ENCODE data around the gene EDC4.

The EDC4 gene

GRCh38 chr16:67842509-67843342 lies 30.1 kb upstream of the EDC4 start:
- H3K27me3 Mint-ChIP-seq, result no peaks in the 10 kb centered on the region
- H3K4me1 Mint-ChIP-seq, result peaks cover 32% of the 10 kb centered on the region
- peaks cover 12% of the 10 kb centered on the region for H3K36me3 Mint-ChIP-seq (ENCODE audit: insufficient read depth)
- peak overlapping the region; percentile 86 for H3K4me3 Mint-ChIP-seq
- DNase-seq (ENCODE audit: low spot score in 2 of 2) (peak; percentile 47 to 53), ATAC-seq (replicated peaks; ENCODE audit: extremely low read depth, poor library complexity, severe bottlenecking) (peak; percentile 29)
- no peaks in the 10 kb centered on the region for H3K9me3 Mint-ChIP-seq
- peak overlapping the region; percentile 90 for H3K27ac Mint-ChIP-seq (ENCODE audit: low read depth)

GRCh38 chr16:67843343-67843765 lies 29.5 kb upstream of the EDC4 start:
- H3K4me3 Mint-ChIP-seq, result peak overlapping the region; percentile 86
- ATAC-seq (replicated peaks; ENCODE audit: extremely low read depth, poor library complexity, severe bottlenecking) (no peak), DNase-seq (ENCODE audit: low spot score in 2 of 2) (no peak)
- H3K27ac Mint-ChIP-seq (ENCODE audit: low read depth), result peak overlapping the region; percentile 90
- peaks cover 12% of the 10 kb centered on the region for H3K36me3 Mint-ChIP-seq (ENCODE audit: insufficient read depth)
- H3K27me3 Mint-ChIP-seq, result no peaks in the 10 kb centered on the region
- H3K9me3 Mint-ChIP-seq, result no peaks in the 10 kb centered on the region
- H3K4me1 Mint-ChIP-seq, result peaks cover 36% of the 10 kb centered on the region

DNA sequence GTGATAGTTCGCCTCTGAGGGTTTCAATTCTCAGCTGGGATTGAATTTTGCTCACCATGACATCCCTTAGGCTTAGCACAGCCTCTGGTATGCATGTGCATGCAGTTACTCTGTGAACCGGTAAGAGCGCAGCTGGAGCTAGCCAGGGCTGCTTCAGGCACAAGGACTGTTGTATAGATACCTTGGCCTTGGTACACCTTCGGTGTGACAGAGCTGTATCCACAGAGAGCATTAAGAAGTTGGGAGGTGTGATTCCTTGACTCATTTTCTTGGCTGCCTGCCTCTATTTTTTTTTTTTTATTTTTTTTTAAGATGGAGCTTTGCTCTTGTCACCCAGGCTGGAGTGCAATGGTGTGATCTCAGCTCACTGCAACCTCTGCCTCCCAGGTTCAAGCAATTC lies 28.4 kb upstream of the EDC4 start:
- Mint-ChIP-seq H3K36me3 (ENCODE audit: insufficient read depth) (peaks cover 12% of the 10 kb centered on the region), H3K27ac (ENCODE audit: low read depth) (no peak overlapping the region), H3K4me1 (peaks cover 36% of the 10 kb centered on the region), H3K27me3 (no peaks in the 10 kb centered on the region), H3K9me3 (no peaks in the 10 kb centered on the region), H3K4me3 (peak overlapping the region; percentile 86)
- DNase-seq (ENCODE audit: low spot score in 2 of 2) (no peak), ATAC-seq (replicated peaks; ENCODE audit: extremely low read depth, poor library complexity, severe bottlenecking) (no peak)

- Mint-ChIP-seq H3K27ac (ENCODE audit: low read depth) (peak overlapping the region; percentile 80), H3K27me3 (no peaks in the 10 kb centered on the region), H3K4me3 (peak overlapping the region; percentile 82), H3K36me3 (ENCODE audit: insufficient read depth) (peaks cover 12% of the 10 kb centered on the region), H3K9me3 (no peaks in the 10 kb centered on the region), H3K4me1 (peaks cover 36% of the 10 kb centered on the region)
- ATAC-seq (replicated peaks; ENCODE audit: extremely low read depth, poor library complexity, severe bottlenecking) (no peak), DNase-seq (ENCODE audit: low spot score in 2 of 2) (no peak)
Measured at GRCh38 chr16:67845291-67846062, 27.4 kb upstream of the EDC4 start.

DNA sequence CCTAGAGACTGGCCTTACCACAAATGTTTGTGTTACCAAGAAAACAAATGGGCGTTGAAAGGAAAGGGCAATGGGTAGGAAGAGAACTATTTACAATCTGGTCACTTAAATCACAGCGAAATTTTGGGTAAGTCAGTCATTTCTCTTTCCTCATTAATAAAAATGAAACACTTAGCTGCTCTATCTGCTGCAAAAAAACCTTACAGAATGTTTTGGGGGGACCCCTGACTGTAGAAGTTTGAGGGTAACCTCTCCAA lies 26.9 kb upstream of the EDC4 start:
- no peak for DNase-seq (ENCODE audit: low spot score in 2 of 2)
- Mint-ChIP-seq H3K27me3 (no peaks in the 10 kb centered on the region), H3K36me3 (ENCODE audit: insufficient read depth) (peaks cover 12% of the 10 kb centered on the region), H3K9me3 (no peaks in the 10 kb centered on the region), H3K27ac (ENCODE audit: low read depth) (peak overlapping the region; percentile 80), H3K4me3 (peak overlapping the region; percentile 82), H3K4me1 (peaks cover 36% of the 10 kb centered on the region)
- ATAC-seq (replicated peaks; ENCODE audit: extremely low read depth, poor library complexity, severe bottlenecking), result no peak

DNA sequence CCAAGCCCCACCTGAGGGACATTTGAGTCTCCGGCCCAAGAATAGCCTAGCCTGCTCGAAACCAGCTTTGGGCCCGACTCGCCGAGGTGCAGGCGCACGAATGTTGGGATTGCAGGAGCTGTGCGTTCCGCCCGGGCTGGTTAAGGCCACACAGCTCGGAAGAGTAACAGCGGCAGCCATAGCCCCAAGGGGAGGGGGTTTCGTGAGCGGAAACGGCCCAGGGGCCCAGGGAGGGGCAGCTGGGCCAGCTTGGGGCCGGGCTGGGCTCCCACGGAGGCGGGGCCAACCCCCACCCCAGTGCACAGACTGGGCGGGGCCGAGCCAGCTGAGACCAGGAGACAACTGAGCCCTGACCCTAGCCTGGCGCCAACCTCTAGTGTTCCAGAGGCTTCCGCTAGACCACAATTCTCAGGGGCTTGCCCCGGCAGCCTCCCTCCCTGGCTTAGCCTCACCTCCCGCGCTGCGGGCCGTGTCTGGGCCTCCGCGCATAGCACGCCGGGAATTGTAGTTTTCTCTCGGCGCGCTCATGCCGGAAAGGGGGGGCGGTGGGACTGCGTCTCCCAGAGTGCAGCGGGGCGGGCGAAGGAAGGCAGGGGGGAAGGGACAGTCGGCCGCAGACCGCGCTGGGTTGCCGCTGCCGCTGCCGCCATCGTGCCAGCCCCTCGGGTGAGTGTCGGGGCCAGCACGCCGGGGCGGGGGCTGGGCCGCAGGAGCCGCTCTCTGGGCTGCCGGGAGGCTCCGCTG lies 26.4 kb upstream of the EDC4 start, which contains the start of gene NUTF2:
Gene NUTF2 (plus strand): TSS at position 614 of the 744 bp plus-strand sequence. CDS start 18,198 bp downstream, outside the sequence.
- peak within 1 kb of the TSS; percentile 82 for H3K4me3 Mint-ChIP-seq
- DNase-seq (ENCODE audit: low spot score in 2 of 2) (peak; percentile 92 to 93), ATAC-seq (replicated peaks; ENCODE audit: extremely low read depth, poor library complexity, severe bottlenecking) (peak; percentile 66)
- H3K9me3 Mint-ChIP-seq, result no peaks in the 10 kb centered on the region
- peaks cover 36% of the 10 kb centered on the region for H3K4me1 Mint-ChIP-seq
- no peaks in the 10 kb centered on the region for H3K27me3 Mint-ChIP-seq
- peak within 1 kb of the TSS; percentile 80 for H3K27ac Mint-ChIP-seq (ENCODE audit: low read depth)
- peaks cover 12% of the 10 kb centered on the region for H3K36me3 Mint-ChIP-seq (ENCODE audit: insufficient read depth)

DNA sequence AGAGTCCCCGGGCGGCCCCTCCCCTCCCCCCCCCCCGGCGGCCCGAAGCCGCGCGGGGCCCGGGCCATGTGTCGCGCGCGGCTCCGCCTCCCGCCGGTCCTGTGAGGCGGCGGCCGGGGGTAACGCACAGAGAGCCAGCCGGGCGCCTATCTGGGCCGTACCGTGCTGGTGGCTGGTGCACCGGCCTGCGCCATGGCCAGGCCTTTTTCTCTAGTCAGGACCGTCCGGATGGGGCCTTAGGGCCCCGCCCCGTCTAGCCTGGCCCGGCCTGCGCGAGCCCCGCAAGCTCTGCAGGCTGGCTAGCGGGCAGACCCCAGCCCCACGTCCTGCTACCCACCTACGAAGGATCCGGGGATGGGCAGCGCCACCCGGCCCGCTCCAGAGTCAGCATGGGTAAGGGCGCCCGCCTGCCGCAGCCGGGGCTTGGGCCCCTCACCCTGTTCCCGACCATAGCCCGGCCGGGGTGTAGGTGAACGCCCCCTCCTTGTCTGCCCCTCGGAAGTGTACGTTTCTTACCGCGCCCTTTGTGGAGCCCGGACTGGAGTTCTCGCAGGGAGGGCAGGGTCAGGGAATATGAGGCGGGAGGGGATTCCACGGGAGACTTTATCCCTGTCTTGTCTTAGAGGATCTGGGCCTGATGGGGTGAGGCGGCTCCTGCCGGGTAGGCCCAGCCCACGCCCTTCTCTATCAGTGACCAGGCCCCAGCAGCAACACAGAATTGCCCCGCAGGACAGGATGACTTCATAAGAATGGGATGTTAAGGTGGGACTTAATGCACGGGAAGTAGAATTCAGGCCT lies 25.6 kb upstream of the EDC4 start, which contains the start of gene CENPT:
Gene CENPT (minus strand): TSS at position 630 of the 798 bp plus-strand sequence. CDS start 13,834 bp downstream, outside the sequence.
- peak within 1 kb of the TSS; percentile 80 for H3K27ac Mint-ChIP-seq (ENCODE audit: low read depth)
- H3K27me3 Mint-ChIP-seq, result no peaks in the 10 kb centered on the region
- H3K36me3 Mint-ChIP-seq (ENCODE audit: insufficient read depth), result peaks cover 9% of the 10 kb centered on the region
- DNase-seq (ENCODE audit: low spot score in 2 of 2) (no peak), ATAC-seq (replicated peaks; ENCODE audit: extremely low read depth, poor library complexity, severe bottlenecking) (peak; percentile 53)
- peaks cover 36% of the 10 kb centered on the region for H3K4me1 Mint-ChIP-seq
- H3K9me3 Mint-ChIP-seq, result no peaks in the 10 kb centered on the region
- peak within 1 kb of the TSS; percentile 82 for H3K4me3 Mint-ChIP-seq

GRCh38 chr16:67848118-67848517 lies 24.7 kb upstream of the EDC4 start:
- Mint-ChIP-seq H3K27me3 (no peaks in the 10 kb centered on the region), H3K9me3 (no peaks in the 10 kb centered on the region), H3K27ac (ENCODE audit: low read depth) (no peak overlapping the region), H3K4me1 (peaks cover 31% of the 10 kb centered on the region), H3K4me3 (peak overlapping the region; percentile 82), H3K36me3 (ENCODE audit: insufficient read depth) (peaks cover 3% of the 10 kb centered on the region)
- ATAC-seq (replicated peaks; ENCODE audit: extremely low read depth, poor library complexity, severe bottlenecking), result no peak
- DNase-seq (ENCODE audit: low spot score in 2 of 2), result no peak

DNA sequence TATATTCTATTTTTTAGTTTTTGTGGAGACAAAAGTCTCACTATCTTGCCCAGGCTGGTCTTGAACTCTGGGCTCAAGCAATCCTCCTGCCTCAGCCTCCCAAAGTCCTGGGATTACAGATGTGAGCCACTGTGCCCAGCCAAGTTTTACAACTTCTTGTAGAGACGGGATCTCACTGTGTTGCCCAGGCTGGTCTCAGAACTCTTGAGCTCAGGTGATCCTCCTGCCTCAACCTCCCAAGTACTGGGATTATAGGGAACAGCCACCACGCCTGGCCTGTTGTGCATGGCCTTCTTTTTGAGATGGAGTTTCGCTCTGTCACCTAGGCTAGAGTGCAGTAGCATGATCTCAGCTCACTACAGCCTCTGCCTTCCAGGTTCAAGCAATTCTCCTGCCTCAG lies 19.2 kb upstream of the EDC4 start:
- H3K27me3 Mint-ChIP-seq, result no peaks in the 10 kb centered on the region
- no peak overlapping the region for H3K27ac Mint-ChIP-seq (ENCODE audit: low read depth)
- no peaks in the 10 kb centered on the region for H3K9me3 Mint-ChIP-seq
- ATAC-seq (replicated peaks; ENCODE audit: extremely low read depth, poor library complexity, severe bottlenecking) (no peak), DNase-seq (ENCODE audit: low spot score in 2 of 2) (no peak)
- no peak overlapping the region for H3K4me3 Mint-ChIP-seq
- peaks cover 3% of the 10 kb centered on the region for H3K36me3 Mint-ChIP-seq (ENCODE audit: insufficient read depth)
- H3K4me1 Mint-ChIP-seq, result peaks cover 28% of the 10 kb centered on the region

DNA sequence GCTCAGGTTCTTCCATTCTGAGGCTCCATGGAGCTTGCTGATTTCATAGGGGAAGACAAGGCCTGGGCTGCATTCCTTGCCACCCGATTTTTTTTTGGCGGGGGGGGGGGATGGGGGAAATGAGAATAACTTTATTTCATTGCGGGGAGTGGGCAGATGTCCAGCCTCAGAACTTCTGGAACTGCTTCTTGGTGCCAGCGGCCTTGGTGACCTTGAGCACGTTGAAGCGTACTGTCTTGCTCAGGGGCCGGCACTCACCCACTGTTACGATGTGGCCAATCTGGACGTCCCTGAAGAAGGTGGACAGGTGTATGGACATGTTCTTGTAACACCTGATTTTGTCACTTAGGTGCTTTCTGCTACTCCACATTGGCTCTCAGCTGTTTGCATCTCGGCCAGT lies 17.1 kb upstream of the EDC4 start:
- Mint-ChIP-seq H3K9me3 (no peaks in the 10 kb centered on the region), H3K27ac (ENCODE audit: low read depth) (no peak overlapping the region), H3K4me1 (peaks cover 33% of the 10 kb centered on the region), H3K36me3 (ENCODE audit: insufficient read depth) (peaks cover 3% of the 10 kb centered on the region), H3K4me3 (no peak overlapping the region), H3K27me3 (no peaks in the 10 kb centered on the region)
- DNase-seq (ENCODE audit: low spot score in 2 of 2) (no peak), ATAC-seq (replicated peaks; ENCODE audit: extremely low read depth, poor library complexity, severe bottlenecking) (no peak)

DNA sequence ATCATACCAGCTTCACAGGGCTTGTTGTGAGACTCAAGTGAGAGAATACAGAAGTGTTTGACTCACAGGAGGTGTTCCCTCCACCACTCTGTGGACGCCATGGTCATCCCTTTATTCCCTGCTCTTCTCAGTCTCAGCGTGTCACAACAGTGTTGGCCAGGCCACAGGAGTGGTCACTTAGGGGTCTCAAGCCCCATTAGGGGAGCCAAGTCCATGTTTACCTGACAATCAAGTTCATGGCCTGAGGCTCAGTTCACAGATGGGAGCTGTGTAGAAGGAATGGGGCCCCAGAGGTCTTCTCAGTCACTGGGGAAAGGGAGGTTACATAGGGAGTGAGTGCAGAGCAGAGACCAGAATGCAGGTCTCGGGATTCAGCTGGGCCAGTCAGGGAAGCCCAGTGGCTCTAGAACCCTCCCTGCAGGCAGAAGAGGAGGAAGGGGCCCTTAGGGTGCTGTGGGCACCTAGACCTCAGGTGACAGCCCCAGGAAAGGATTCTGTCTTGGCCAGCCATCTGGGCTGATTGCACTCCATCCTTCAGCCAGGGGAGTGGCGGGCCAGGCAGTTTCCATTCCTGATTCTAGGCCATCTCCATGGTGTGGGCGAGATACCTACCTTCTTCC lies 15.8 kb upstream of the EDC4 start:
- Mint-ChIP-seq H3K36me3 (ENCODE audit: insufficient read depth) (peaks cover 8% of the 10 kb centered on the region), H3K9me3 (no peaks in the 10 kb centered on the region), H3K27ac (ENCODE audit: low read depth) (peak overlapping the region; percentile 66), H3K4me3 (no peak overlapping the region), H3K27me3 (no peaks in the 10 kb centered on the region), H3K4me1 (peaks cover 33% of the 10 kb centered on the region)
- ATAC-seq (replicated peaks; ENCODE audit: extremely low read depth, poor library complexity, severe bottlenecking) (no peak), DNase-seq (ENCODE audit: low spot score in 2 of 2) (no peak)
